Neutrophil (primary cell): ENCODE measurements around the gene PTPRD.

Experiments used
- H3K27ac ChIP-seq: fragments of 200-600 bp; sonication (generic); 2 replicates; pipeline ENCODE4 v1.5.1; 2016; ENCODE audit warnings: mild to moderate bottlenecking, moderate library complexity
- H3K27me3 ChIP-seq: fragments of 200-600 bp; sonication (generic); 2 replicates; pipeline ENCODE4 v1.6.0; 2016; ENCODE audit warnings: mild to moderate bottlenecking
- H3K36me3 ChIP-seq: fragments of 200-600 bp; sonication (generic); 2 replicates; pipeline ENCODE4 v1.5.1; 2017
- H3K4me1 ChIP-seq, 2 experiments: fragments of 200-600 bp in 1 of 2; sonication (generic) in 1 of 2; 1 replicate in 1 of 2; 2 replicates in 1 of 2; pipeline versions ENCODE4 v1.5.1 to v1.6.1; 2013 to 2016; ENCODE audit warnings: low read depth in 1 of 2, low read length in 1 of 2, mild to moderate bottlenecking in 1 of 2, moderate library complexity in 1 of 2; ENCODE audit not compliant: control insufficient read depth in 1 of 2, insufficient read depth in 1 of 2
- H3K4me3 ChIP-seq, 2 experiments: fragments of 200-600 bp in 1 of 2; sonication (generic) in 1 of 2; 1 replicate in 1 of 2; 2 replicates in 1 of 2; pipeline ENCODE4 v1.5.1; 2013 to 2016; ENCODE audit warnings: low read depth in 1 of 2, low read length in 1 of 2, mild to moderate bottlenecking in 1 of 2, moderate library complexity in 1 of 2
- H3K9me3 ChIP-seq: fragments of 200-600 bp; sonication (generic); 2 replicates; pipeline ENCODE4 v1.5.1; 2016
- TF ChIP-seq, protein P1 (sequence below): fragments of 200-600 bp; sonication (generic); IDR thresholded peaks from 2 replicates; pipeline ENCODE4 v1.5.1; 2016; ENCODE audit warnings: antibody characterized with exemption

The PTPRD gene

DNA sequence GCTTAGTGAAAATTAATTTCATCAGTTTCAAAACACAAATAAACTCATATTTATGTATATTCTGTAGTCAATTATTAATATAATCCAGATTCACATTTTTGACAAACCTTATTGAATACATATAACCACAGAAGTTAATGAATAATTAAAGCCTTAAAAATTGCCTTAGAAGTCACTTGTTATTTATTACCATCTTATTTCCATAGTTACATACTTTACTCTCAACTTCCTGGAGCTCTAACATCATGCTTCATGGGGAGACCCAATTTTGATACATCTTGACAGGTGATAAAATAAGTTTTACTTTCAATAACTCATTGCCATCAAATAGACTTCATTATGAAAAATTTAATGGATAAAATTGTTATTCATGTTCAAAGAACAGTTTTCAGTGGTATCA lies 1038.7 kb downstream of the PTPRD start:
- TF ChIP-seq, protein P1, sequence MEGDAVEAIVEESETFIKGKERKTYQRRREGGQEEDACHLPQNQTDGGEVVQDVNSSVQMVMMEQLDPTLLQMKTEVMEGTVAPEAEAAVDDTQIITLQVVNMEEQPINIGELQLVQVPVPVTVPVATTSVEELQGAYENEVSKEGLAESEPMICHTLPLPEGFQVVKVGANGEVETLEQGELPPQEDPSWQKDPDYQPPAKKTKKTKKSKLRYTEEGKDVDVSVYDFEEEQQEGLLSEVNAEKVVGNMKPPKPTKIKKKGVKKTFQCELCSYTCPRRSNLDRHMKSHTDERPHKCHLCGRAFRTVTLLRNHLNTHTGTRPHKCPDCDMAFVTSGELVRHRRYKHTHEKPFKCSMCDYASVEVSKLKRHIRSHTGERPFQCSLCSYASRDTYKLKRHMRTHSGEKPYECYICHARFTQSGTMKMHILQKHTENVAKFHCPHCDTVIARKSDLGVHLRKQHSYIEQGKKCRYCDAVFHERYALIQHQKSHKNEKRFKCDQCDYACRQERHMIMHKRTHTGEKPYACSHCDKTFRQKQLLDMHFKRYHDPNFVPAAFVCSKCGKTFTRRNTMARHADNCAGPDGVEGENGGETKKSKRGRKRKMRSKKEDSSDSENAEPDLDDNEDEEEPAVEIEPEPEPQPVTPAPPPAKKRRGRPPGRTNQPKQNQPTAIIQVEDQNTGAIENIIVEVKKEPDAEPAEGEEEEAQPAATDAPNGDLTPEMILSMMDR: no peak
- Histone ChIP-seq H3K27me3 (no peaks in the 10 kb centered on the region), H3K27ac (no peak overlapping the region), H3K4me1 (no peaks in the 10 kb centered on the region), H3K36me3 (no peaks in the 10 kb centered on the region), H3K9me3 (no peaks in the 10 kb centered on the region), H3K4me3 (no peak overlapping the region)

DNA sequence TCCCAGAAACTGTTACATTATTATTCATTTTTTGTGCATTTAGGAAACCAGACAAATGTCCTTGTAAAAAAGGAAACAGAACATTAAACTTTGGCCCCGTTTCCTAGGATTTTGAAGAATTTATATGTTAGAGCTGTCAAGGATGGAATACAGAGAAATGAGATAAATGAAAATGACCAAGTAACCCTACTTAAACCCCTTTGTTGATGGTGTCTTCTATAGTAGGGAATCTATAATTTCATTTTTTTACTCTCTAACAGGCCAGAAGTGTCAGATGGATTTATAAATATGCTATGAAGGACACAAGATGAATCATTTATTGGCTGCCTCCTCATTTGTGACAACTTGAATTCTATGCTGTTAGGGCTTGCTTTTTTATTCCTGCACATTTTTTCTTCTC lies 1047.1 kb downstream of the PTPRD start:
- TF ChIP-seq, protein P1: no peak
- Histone ChIP-seq H3K9me3 (no peaks in the 10 kb centered on the region), H3K4me1 (no peaks in the 10 kb centered on the region), H3K27ac (no peak overlapping the region), H3K27me3 (no peaks in the 10 kb centered on the region), H3K36me3 (no peaks in the 10 kb centered on the region), H3K4me3 (no peak overlapping the region)

DNA sequence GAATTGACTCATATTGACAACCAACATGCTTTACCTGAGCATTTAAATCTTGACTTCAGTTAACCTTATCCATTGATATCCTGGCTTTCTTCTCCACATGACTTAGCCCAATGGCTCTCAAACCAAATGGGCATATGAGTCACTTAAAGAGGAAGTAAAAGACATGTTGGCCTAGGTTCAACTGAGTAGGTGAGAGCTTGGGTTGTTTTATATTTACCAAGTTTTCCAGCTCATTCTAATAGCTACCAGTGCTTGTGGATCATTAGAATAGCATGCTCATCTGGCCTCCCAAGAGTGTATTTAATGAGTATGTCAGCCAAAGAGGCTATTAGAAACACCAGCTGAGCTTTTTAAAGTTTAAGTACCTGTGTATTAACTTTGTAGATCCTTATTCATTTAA lies 1049.0 kb downstream of the PTPRD start:
- Histone ChIP-seq H3K9me3 (no peaks in the 10 kb centered on the region), H3K4me3 (no peak overlapping the region), H3K27me3 (no peaks in the 10 kb centered on the region), H3K4me1 (no peaks in the 10 kb centered on the region), H3K27ac (no peak overlapping the region), H3K36me3 (no peaks in the 10 kb centered on the region)
- TF ChIP-seq, protein P1: no peak

DNA sequence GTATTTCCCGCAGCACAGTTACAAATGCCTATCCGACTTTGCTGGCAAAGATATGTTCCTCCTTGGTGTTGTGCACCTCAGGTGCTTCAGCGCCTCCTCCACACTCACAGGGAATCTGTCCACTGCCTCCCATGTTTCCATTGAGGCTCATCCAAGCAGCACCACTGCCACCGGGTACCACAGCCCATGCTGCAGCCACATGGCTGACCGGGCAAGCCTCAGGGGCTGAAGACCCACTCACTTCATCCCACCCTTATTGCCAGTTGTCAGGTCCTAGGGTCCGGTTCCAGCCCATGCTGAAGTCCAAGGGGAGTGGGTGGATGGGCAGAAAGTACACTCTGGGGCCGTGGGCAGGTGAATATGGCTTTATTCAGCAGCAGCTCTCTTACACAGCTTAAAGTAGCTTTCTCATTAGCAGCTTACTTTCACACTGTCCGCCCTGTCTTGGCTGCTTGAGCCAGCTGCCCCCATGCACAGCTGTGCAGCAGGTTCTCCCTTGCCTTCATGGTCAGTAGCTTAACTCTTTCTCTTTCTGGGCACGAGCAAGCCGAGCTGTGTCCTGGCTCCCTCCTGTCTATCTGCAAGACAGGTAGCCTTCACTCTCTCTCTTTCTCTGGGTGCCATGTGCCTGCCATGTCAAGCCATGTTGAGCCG lies 1052.3 kb downstream of the PTPRD start:
- Histone ChIP-seq H3K36me3 (no peaks in the 10 kb centered on the region), H3K4me1 (no peaks in the 10 kb centered on the region), H3K9me3 (no peaks in the 10 kb centered on the region), H3K27ac (no peak overlapping the region), H3K4me3 (no peak overlapping the region), H3K27me3 (no peaks in the 10 kb centered on the region)
- TF ChIP-seq, protein P1: no peak

DNA sequence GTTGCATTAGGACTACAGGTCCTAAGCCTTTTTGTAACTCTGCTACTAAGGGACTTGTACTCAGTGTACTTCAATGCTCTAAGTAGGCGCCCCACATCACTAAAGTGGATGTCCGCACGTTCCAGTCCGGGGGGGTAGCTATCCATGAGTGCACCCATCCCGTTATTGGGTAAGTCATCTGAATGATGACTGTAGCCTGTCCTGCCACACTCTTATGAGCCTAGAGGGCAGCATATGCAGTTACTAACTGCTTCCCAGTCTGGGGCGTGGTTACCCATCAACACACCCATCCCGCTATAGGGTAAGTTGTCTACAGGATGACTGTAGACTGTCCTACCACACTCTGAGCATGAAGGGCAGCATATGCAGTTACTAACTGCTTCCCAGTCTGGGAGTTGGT lies 1053.9 kb downstream of the PTPRD start:
- Histone ChIP-seq H3K9me3 (no peaks in the 10 kb centered on the region), H3K4me3 (no peak overlapping the region), H3K4me1 (no peaks in the 10 kb centered on the region), H3K27ac (no peak overlapping the region), H3K36me3 (no peaks in the 10 kb centered on the region), H3K27me3 (no peaks in the 10 kb centered on the region)
- TF ChIP-seq, protein P1: no peak
